Fibroblast of mammary gland (primary cell): ENCODE results near the gene ZNF688.
"Not testable (repeated sequence)": the region's sequence is repeated elsewhere in the genome, so short reads cannot be mapped to it uniquely, and the experiment has no call there.

Source experiments
- DNase-seq: peaks from one replicate; pipeline ENCODE4 v3.0.0-alpha.2; 2010; ENCODE audit warnings: low read depth
- H3K4me3 ChIP-seq: 2 replicates; pipeline ENCODE4 v1.5.1; 2011; ENCODE audit warnings: low read depth, mild to moderate bottlenecking, low read length, moderate library complexity; ENCODE audit not compliant: control insufficient read depth
- TF ChIP-seq, protein P1 (sequence below): conservative IDR thresholded peaks from 2 replicates; pipeline ENCODE4 v1.5.1; 2011; ENCODE audit warnings: low read depth, low read length, inconsistent platforms; ENCODE audit not compliant: control insufficient read depth, insufficient read depth

The ZNF688 gene

GRCh38 chr16:30524575-30525568 lies 46.6 kb downstream of the ZNF688 start:
- TF ChIP-seq, protein P1, sequence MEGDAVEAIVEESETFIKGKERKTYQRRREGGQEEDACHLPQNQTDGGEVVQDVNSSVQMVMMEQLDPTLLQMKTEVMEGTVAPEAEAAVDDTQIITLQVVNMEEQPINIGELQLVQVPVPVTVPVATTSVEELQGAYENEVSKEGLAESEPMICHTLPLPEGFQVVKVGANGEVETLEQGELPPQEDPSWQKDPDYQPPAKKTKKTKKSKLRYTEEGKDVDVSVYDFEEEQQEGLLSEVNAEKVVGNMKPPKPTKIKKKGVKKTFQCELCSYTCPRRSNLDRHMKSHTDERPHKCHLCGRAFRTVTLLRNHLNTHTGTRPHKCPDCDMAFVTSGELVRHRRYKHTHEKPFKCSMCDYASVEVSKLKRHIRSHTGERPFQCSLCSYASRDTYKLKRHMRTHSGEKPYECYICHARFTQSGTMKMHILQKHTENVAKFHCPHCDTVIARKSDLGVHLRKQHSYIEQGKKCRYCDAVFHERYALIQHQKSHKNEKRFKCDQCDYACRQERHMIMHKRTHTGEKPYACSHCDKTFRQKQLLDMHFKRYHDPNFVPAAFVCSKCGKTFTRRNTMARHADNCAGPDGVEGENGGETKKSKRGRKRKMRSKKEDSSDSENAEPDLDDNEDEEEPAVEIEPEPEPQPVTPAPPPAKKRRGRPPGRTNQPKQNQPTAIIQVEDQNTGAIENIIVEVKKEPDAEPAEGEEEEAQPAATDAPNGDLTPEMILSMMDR: no peak
- DNase-seq: no peak
- H3K4me3 ChIP-seq: no peak overlapping the region

- no peak overlapping the region for H3K4me3 ChIP-seq
- DNase-seq: peak; percentile 51
- TF ChIP-seq, protein P1: no peak
Measured at GRCh38 chr16:30523768-30524574, 47.5 kb downstream of the ZNF688 start.

DNA sequence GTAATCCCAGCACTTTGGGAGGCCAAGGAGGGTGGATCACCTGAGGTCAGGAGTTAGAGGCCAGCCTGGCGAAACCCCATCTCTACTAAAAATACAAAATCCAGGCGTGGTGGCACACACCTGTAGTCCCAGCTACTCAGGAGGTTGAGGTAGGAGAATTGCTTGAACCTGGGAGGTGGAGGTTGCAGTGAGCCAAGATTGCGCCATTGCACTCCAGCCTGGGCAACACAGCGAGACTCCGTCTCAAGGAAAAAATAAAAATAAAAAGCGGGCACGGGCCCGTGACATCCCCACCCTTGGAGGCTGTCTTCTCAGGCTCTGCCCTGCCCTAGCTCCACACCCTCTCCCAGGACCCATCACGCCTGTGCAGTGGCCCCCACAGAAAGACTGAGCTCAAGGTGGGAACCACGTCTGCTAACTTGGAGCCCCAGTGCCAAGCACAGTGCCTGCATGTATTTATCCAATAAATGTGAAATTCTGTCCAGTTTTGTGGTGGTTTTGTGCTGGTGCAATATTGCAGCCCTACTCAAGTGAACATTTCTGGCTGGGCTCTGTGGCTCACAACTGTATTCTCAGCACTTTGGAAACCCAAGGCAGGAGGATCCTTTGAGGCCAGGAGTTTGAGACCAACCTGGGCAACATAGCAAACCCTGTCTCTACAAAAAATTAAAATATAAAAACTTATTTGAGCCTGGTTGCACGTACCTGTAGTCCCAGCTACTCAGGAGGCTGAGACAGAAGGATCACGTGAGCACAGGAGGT lies 48.6 kb downstream of the ZNF688 start:
- not testable (repeated sequence) for H3K4me3 ChIP-seq, DNase-seq

GRCh38 chr16:30521873-30522641 lies 49.5 kb downstream of the ZNF688 start:
- TF ChIP-seq, protein P1: no peak
- H3K4me3 ChIP-seq: no peak overlapping the region
- DNase-seq: no peak

- DNase-seq: no peak
- TF ChIP-seq, protein P1: no peak
- H3K4me3 ChIP-seq: no peak overlapping the region
Measured at GRCh38 chr16:30521476-30521872, 50.0 kb downstream of the ZNF688 start.
